ENCODE data around the gene MKLN1. TPM values are rescaled to one million over a fixed set of nuclear protein-coding genes. Genes with fewer than 3 reads are reported as not detected.

The MKLN1 gene
- total RNA-seq, 1 experiment from 2014 or later, result 61.1 TPM

- CTCF ChIA-PET, result interaction anchor here (0.6 kb wide), 1 partner anchor 52 kb away, joined by 3 read pairs; no protein-coding TSS in a partner anchor
Measured at GRCh38 chr7:131540491-131541162, 213.0 kb downstream of the MKLN1 start.

GRCh38 chr7:131543298-131543697, 215.6 kb downstream of the MKLN1 start:
- Histone ChIP-seq H2AFZ (no peak overlapping the region), H3K36me3 (ENCODE audit: low read depth) (no peaks in the 10 kb centered on the region), H3K4me2 (no peak overlapping the region), H3K79me2 (ENCODE audit: low read depth) (peaks cover 90% of the 10 kb centered on the region), H3K4me3 (no peak overlapping the region), H3K4me1 (replicated peaks; ENCODE audit: insufficient read depth) (peaks cover 43% of the 10 kb centered on the region), H4K20me1 (ENCODE audit: insufficient read depth) (no peaks in the 10 kb centered on the region), H3K9me2 (ENCODE audit: insufficient read depth) (no peaks in the 10 kb centered on the region), H3K9me3 (ENCODE audit: insufficient read depth, low read depth) (no peaks in the 10 kb centered on the region), H3F3A (ENCODE audit: insufficient read depth, low read depth) (peaks cover 25% of the 10 kb centered on the region; the same call in 1 of the 2 replicates), H3K27me3 (ENCODE audit: insufficient read depth, low read depth) (no peaks in the 10 kb centered on the region), H3K27ac (no peak overlapping the region)
- POLR2A ChIA-PET (ENCODE audit: unreplicated experiment), result no interaction called here
- intact Hi-C loops (cut with micrococcal nuclease; ENCODE audit: unreplicated experiment), result no loop called here
- CTCF ChIA-PET, result interaction anchor here (1.3 kb wide), 1 partner anchor 21 kb away, joined by 4 read pairs; no protein-coding TSS in a partner anchor
- TF ChIP-seq CTCF (conservative IDR thresholded peaks at IDR 0.05), result no peak
- TF ChIP-seq EZH2 (IDR thresholded peaks at IDR 0.05; ENCODE audit: low read depth), result no peak
- DNase-seq, result no peak
- no TSS peak for BruUV-seq (replicated peaks)

More at GRCh38 chr7:131540491-131541162, 213.0 kb downstream of the MKLN1 start:
- peak overlapping the region; percentile 83 for H3K27ac ChIP-seq
- H3K36me3 ChIP-seq (ENCODE audit: low read depth), result peaks cover 5% of the 10 kb centered on the region; the same call in 1 of the 2 replicates
- peaks cover 32% of the 10 kb centered on the region; the same call in 1 of the 2 replicates for H3F3A ChIP-seq (ENCODE audit: insufficient read depth, low read depth)
- BruUV-seq (replicated peaks), result no TSS peak
- H3K4me3 ChIP-seq, result no peak overlapping the region
- H3K27me3 ChIP-seq (ENCODE audit: insufficient read depth, low read depth), result no peaks in the 10 kb centered on the region
- DNase-seq, result no peak
- no peak overlapping the region for H2AFZ ChIP-seq
- TF ChIP-seq CTCF (conservative IDR thresholded peaks at IDR 0.05), result no peak
- no peak for TF ChIP-seq EZH2 (IDR thresholded peaks at IDR 0.05; ENCODE audit: low read depth)
- H4K20me1 ChIP-seq (ENCODE audit: insufficient read depth), result no peaks in the 10 kb centered on the region
- intact Hi-C loops (cut with micrococcal nuclease; ENCODE audit: unreplicated experiment), result no loop called here
- peaks cover 90% of the 10 kb centered on the region for H3K79me2 ChIP-seq (ENCODE audit: low read depth)
- H3K9me3 ChIP-seq (ENCODE audit: insufficient read depth, low read depth), result no peaks in the 10 kb centered on the region
- POLR2A ChIA-PET (ENCODE audit: unreplicated experiment), result no interaction called here
- H3K4me2 ChIP-seq, result no peak overlapping the region
- peaks cover 54% of the 10 kb centered on the region for H3K4me1 ChIP-seq (replicated peaks; ENCODE audit: insufficient read depth)
- H3K9me2 ChIP-seq (ENCODE audit: insufficient read depth), result no peaks in the 10 kb centered on the region

GRCh38 chr7:131544021-131544420, 216.3 kb downstream of the MKLN1 start:
- Histone ChIP-seq H3K27ac (no peak overlapping the region), H3F3A (ENCODE audit: insufficient read depth, low read depth) (peaks cover 19% of the 10 kb centered on the region; the same call in 1 of the 2 replicates)

More at GRCh38 chr7:131544021-131544420, 216.3 kb downstream of the MKLN1 start:
- Histone ChIP-seq H3K27me3 (ENCODE audit: insufficient read depth, low read depth) (no peaks in the 10 kb centered on the region), H3K9me2 (ENCODE audit: insufficient read depth) (no peaks in the 10 kb centered on the region), H3K4me3 (no peak overlapping the region), H2AFZ (no peak overlapping the region), H3K4me1 (replicated peaks; ENCODE audit: insufficient read depth) (peaks cover 36% of the 10 kb centered on the region), H3K36me3 (ENCODE audit: low read depth) (no peaks in the 10 kb centered on the region; the same call in 1 of the 2 replicates), H3K9me3 (ENCODE audit: insufficient read depth, low read depth) (no peaks in the 10 kb centered on the region), H3K4me2 (no peak overlapping the region), H4K20me1 (ENCODE audit: insufficient read depth) (peaks cover 4% of the 10 kb centered on the region; the same call in 1 of the 2 replicates), H3K79me2 (ENCODE audit: low read depth) (peaks cover 97% of the 10 kb centered on the region)
- CTCF ChIA-PET, result interaction anchor here (1.2 to 1.3 kb wide), 2 partner anchors 21 to 109 kb away, joined by 3 to 4 read pairs; no protein-coding TSS in a partner anchor
- TF ChIP-seq CTCF (conservative IDR thresholded peaks at IDR 0.05), result no peak
- TF ChIP-seq EZH2 (IDR thresholded peaks at IDR 0.05; ENCODE audit: low read depth), result no peak
- POLR2A ChIA-PET (ENCODE audit: unreplicated experiment), result no interaction called here
- intact Hi-C loops (cut with micrococcal nuclease; ENCODE audit: unreplicated experiment), result no loop called here
- DNase-seq, result no peak
- no TSS peak for BruUV-seq (replicated peaks)
